Hippocampal formation (tissue), 2 donors: ENCODE results near the gene APP.
A peak's percentile ranks its signal among the peaks of the same experiment; 100 is the strongest.

ENCODE experiments used
- DNase-seq, 2 donors: peaks; one replicate each; lab custom pipeline; 2025; lab: John Stamatoyannopoulos, UW

The APP gene

GRCh38 chr21:26170471-26171257, at the start of gene APP:
Gene APP, minus strand, starts transcription at chr21:26170770. Its CDS starts 150 bp downstream, at chr21:26170620.
- peak; percentile 70 for DNase-seq

DNA sequence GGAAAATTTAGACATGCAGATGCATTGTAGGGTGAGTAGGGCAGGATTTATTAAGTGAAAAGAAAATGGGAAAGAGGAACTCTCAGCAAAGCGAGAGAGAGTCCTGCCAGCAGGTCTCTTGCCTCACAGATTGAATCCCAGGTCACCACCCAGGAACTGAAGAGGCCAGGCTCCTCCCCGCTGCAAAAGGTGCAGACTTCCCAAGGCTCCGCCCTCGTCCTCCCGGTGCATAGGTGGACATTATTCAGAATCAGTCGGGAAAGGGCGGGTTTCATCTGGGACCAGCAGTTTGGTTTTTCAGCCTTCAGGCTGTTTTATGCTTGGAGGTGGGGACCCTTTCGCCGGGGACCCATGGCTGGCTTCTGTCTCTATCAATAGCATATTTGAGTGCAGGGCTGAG, 41.6 kb upstream of the APP start:
- no peak for DNase-seq

- no peak for DNase-seq
Measured at GRCh38 chr21:26210614-26211013, 40.0 kb upstream of the APP start.

GRCh38 chr21:26207021-26207420, 36.5 kb upstream of the APP start:
- no peak for DNase-seq

GRCh38 chr21:26199456-26199855, 28.9 kb upstream of the APP start:
- no peak for DNase-seq

GRCh38 chr21:26195708-26196107, 25.1 kb upstream of the APP start:
- DNase-seq, result no peak

DNA sequence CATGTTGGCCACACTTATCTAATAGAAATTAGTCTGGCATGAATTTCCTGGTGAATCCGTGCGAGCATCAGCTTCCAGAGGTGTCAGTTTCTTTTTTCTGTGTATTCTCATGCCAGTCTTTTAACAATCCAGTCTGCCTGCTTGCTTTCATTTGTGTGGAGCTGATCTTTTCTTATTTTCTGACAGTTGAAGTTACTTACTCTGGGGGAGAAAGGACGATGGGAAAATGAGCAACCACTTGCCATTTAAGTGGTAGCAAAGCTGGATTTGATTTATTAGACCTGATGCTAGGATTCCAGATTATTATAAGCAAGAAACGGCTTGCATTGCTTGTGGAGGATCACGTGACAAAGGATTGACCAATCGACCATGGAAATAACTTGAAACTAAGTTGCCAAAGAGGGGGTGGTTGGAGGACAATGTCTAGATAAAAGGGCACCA, 24.3 kb upstream of the APP start:
- no peak for DNase-seq

DNA sequence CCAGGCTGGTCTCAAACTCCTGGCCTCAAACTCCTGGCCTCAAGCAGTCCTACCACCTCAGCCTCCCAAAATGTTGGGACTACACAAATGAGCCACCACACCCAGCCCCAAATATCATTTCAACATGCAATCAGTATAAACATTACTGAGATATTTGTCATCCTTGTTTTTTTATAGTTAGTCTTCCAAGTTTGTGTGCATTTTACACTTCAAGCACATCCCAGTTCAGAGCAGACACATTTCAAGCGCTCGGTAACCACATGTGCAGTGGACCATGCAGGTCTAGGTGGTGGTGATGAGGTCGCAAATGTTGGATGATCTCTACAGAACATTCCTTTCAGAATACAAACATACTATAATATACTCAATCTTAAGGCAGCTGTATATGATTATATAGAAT, 23.8 kb upstream of the APP start:
- DNase-seq, result no peak

GRCh38 chr21:26191609-26192008, 21.0 kb upstream of the APP start:
- no peak for DNase-seq

GRCh38 chr21:26188422-26188821, 17.9 kb upstream of the APP start:
- no peak for DNase-seq

GRCh38 chr21:26185446-26185845, 14.9 kb upstream of the APP start:
- DNase-seq, result no peak

- no peak for DNase-seq
Measured at GRCh38 chr21:26185021-26185420, 14.5 kb upstream of the APP start.

DNA sequence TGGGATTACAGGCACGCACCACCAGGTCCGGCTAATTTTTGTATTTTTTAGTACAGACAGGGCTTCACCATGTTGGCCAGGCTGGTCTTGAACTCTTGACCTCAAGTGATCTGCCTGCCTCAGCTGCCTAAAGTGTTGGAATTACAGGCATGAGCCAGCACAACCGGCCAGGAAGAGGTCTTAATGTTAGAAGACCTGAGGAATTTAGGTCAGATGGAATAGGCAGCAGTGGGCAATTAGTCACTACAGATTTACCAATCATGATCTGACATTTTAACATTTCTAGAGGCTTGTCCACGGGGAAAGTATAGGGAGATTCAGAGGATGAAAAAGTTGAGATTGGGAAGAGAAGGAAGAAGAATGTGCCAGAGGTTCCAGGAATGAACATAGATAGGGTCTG, 8.9 kb upstream of the APP start:
- DNase-seq, result no peak

- no peak for DNase-seq
Measured at GRCh38 chr21:26177746-26178426, 7.3 kb upstream of the APP start.

DNA sequence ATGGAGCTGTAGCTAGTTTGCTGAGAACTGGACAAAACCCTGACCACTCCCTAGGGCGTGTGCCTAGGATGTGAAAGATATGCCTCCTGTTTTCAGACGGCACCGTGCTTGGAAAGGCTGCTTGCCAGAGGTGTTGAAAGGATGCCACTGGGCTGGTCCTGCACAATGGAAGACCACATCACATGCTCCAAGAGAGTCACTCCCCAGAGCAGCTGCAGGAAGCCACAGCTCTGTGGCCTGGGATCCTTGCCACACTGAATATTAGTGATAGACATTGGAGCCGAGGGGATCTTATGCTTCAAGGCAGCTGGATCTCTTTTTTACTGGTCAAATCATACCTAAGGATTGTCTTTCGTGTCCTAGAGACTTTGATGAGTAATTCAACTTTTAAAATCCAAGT, 6.6 kb upstream of the APP start:
- DNase-seq, result no peak

DNA sequence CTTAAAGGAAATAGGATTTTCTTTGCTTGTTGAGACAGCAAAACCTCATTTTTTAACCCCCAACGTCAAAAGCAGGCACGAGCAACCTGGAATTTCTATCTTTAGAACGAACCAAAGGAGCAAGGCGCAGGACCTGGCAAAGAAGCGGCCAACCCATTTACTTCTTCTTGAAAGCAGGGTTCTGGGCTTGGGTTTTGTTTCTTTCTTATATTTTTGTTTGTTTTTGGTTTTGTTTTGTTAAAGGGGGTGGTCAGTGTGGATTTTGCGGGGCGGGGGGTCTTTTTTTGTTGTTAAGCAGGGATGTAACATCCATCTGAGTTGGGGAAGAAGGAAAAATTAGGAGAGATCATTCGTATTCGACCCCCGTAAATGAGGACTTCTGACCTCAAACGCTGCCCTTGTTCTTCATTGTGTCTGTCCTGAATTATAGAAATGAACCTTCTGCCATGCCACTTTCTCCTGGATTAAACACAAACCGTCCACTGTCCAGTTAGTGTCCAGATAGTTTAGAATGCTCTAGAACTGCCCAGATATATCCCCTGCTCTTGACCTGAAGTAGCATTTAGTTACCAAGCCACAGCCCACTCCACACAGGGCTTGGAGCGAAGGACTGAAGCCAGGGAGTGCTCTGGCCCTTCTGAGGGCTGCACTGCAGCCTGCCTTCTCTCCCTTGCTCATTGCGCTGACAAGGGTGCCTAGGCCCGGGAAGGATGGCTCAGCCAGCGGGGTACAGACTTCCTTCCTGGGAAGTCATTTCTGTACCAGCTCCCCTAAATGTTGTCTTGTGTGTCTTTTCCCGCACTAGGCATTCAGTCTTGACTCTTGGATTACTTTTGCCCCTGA, 909 bp upstream of the APP start:
- DNase-seq, result peak in 1 of 2 donors; percentile 47

GRCh38 chr21:26169611-26170470, 729 bp downstream of the APP start:
- DNase-seq, result peak; percentile 54 to 74

DNA sequence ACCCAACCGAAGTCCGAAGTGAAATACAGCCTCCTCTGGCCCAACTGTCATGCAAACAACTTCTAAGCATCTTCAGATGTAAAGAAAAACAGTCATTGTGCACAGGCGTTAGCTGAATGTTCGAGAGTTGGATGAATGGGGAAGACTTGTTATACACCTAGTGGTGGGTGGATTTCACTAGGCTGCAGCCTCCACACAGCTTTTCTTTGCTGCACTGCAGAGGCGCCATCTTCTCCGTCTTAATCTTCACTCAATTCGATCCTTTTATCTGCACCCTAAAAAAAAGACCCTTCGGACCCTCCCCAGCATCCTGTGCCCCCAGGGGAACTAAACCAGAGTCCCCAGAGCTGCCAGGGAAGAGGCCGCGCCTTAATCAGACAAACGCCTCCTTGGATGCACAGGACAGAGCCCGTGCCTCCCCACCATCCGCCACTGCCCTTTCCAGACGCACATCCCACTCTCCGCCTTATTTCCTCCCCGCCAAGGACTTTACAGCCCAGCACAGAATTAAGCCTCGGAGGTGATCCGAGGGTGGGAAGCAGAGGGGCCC, 1.4 kb downstream of the APP start:
- peak; percentile 68 to 71 for DNase-seq

- no peak for DNase-seq
Measured at GRCh38 chr21:26168371-26168770, 2.2 kb downstream of the APP start.

DNA sequence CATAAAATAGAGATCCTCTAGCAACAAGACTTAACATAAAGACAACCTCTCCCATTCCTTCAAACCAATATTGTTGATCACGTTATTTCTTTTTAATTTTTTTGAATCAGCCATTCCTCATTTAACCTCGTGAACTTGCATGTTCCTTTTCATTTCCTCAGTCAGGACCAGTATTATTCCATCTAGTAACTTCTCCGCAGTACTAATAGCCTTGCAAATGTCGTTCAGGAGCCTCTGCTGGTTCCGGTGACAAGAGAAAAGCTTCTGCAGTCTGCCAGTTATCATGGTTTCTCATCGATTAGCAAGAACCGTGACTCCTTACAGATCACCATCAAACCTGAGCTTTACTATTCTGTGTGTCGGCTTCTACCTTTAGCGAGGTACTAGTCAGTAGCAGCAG, 3.0 kb downstream of the APP start:
- DNase-seq, result no peak

DNA sequence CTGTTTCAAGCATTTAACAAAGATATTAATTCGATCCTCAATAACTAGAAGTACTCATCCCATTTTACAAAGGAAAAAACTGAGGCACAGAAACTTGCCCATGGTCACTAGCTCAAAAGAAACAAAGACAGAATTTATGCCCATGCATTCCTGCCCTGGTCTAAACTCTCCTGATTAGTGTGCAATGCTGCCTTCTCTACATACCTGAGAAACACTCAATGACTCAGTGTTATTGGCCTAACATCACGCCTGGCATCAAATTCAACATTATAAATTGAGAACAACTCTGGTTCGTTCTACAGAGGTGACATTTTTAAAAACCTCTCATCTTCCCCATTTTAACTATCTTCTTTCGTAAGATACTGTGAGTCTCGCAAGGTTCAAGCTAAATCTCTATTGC, 5.2 kb downstream of the APP start:
- no peak for DNase-seq
